ENCODE measurements around the gene TMEM198.
A peak's percentile ranks its signal among the peaks of the same experiment; 100 is the strongest.

TMEM198 gene

GRCh38 chr2:219526320-219527075 is 17.3 kb upstream of the TMEM198 start:
- no peak for DNase-seq

GRCh38 chr2:219527076-219527394 is 16.8 kb upstream of the TMEM198 start:
- DNase-seq: no peak

- no peak for DNase-seq
These were observed 16.4 kb upstream of the TMEM198 start for GRCh38 chr2:219527472-219527871.

- peak; percentile 93 for DNase-seq
These were observed 13.5 kb upstream of the TMEM198 start for GRCh38 chr2:219530048-219530963.

- DNase-seq: no peak
These were observed 12.0 kb upstream of the TMEM198 start for GRCh38 chr2:219531639-219532377.

GRCh38 chr2:219532378-219532649 is 11.5 kb upstream of the TMEM198 start:
- no peak for DNase-seq

GRCh38 chr2:219533930-219534661 is 9.7 kb upstream of the TMEM198 start:
- no peak for DNase-seq

- no peak for DNase-seq
These were observed 7.4 kb upstream of the TMEM198 start for GRCh38 chr2:219536425-219536824.

- no peak for DNase-seq
These were observed 6.9 kb upstream of the TMEM198 start for GRCh38 chr2:219536967-219537366.

- no peak for DNase-seq
These were observed 6.0 kb upstream of the TMEM198 start for GRCh38 chr2:219537657-219538488.

GRCh38 chr2:219538504-219538951 is 5.3 kb upstream of the TMEM198 start:
- no peak for DNase-seq

GRCh38 chr2:219538956-219539788 is 4.7 kb upstream of the TMEM198 start:
- no peak for DNase-seq

GRCh38 chr2:219539926-219540678 is 3.7 kb upstream of the TMEM198 start:
- DNase-seq: no peak

- DNase-seq: no peak
These were observed 2.9 kb upstream of the TMEM198 start for GRCh38 chr2:219540784-219541504.

- DNase-seq: peak; percentile 95
These were observed 2.1 kb upstream of the TMEM198 start for GRCh38 chr2:219541611-219542180.

GRCh38 chr2:219542931-219543595 is 765 bp upstream of the TMEM198 start:
- DNase-seq: no peak

GRCh38 chr2:219544567-219544966 is 739 bp downstream of the TMEM198 start:
- no peak for DNase-seq

- DNase-seq: no peak
These were observed 1.6 kb downstream of the TMEM198 start for GRCh38 chr2:219545295-219545942.
